GM13976 (cell line): ENCODE measurements around the gene FN1.

Experiments used
- DNase-seq: peaks from one replicate; pipeline ENCODE4 v3.0.0; 2012; ENCODE audit warnings: low spot score
- CTCF ChIP-seq: IDR thresholded peaks from 2 replicates; pipeline ENCODE4 v1.5.1; 2012; ENCODE audit warnings: borderline replicate concordance, mild to moderate bottlenecking; ENCODE audit not compliant: insufficient read depth; ENCODE audit errors: extremely low read depth, missing control alignments, control extremely low read depth
- in situ Hi-C: fragments of 300-500 bp; cut with MboI; formaldehyde crosslinking; loops from one replicate; pipeline ENCODE4 v1.12.0; 2022; ENCODE audit warnings: low sequenced_read_pairs, mixed read lengths, inconsistent platforms; ENCODE audit not compliant: unreplicated experiment

Gene FN1

GRCh38 chr2:215320679-215321078 lies 115.2 kb downstream of the FN1 start:
- DNase-seq: no peak
- TF ChIP-seq CTCF: no peak
- in situ Hi-C loops: no loop called here

DNA sequence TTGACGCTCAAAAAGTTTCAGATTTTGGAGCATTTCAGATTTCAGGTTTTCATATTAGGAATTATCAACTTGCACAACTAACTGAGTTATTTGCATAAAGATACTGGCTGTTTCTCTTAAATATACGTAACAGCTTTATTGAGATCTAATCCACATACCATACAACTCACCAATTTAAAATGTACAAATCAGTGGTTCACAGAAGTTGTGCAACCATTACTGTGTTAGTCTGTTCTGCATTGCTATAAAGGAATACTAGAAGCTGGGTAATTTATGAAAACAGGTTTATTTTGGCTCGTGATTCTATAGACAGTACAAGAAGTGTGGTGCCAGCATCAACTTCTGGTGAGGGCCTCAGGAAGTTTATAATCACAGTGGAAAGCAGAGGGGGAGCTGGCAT lies 115.8 kb downstream of the FN1 start:
- no peak for TF ChIP-seq CTCF
- DNase-seq: no peak
- in situ Hi-C loops: no loop called here

- no peak for DNase-seq
- in situ Hi-C loops: no loop called here
- no peak for TF ChIP-seq CTCF
These were observed 116.4 kb downstream of the FN1 start for GRCh38 chr2:215319500-215319899.

- in situ Hi-C loops: no loop called here
- TF ChIP-seq CTCF: no peak
- DNase-seq: no peak
These were observed 119.5 kb downstream of the FN1 start for GRCh38 chr2:215316336-215316735.

DNA sequence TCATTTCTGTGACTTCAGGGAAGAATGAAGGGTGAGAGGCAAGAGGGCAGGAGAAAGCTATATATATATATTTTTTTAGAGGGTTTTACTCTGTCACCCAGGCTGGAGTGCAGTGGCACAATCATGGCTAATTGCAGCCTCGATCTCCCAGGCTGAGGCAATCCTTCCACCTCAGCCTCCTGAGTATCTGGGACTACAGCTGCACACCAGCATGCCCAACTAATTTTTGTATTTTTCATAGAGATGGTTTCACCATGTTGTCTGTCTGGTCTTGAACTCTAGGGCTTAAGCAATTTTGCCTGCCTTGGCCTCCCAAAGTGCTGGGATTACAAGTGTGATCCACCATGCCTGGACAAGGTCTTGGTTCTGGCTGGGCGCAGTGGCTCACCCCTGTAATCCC lies 120.6 kb downstream of the FN1 start:
- in situ Hi-C loops: no loop called here
- TF ChIP-seq CTCF: no peak

GRCh38 chr2:215314896-215315295 lies 121.0 kb downstream of the FN1 start:
- in situ Hi-C loops: no loop called here
- no peak for TF ChIP-seq CTCF
- DNase-seq: no peak

More for the DNA sequence above, 120.6 kb downstream of the FN1 start:
- no peak for DNase-seq

DNA sequence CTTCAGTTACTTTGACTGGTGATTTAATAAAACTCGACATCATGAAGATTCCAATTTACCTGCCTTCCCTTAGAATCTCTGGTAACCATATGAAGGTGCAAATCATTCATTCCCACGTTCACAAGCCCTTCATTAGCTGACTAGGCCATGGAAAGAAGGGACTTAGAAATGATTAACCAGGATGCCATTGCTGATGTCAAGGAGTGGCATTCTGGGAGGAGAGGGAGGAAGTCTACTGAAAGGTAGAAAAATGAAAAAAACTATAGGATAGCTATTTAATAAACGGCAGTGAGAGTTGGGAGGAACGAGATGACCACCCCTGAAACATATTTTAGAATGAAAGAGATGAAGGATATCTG lies 122.6 kb downstream of the FN1 start:
- DNase-seq: no peak
- no peak for TF ChIP-seq CTCF
- in situ Hi-C loops: no loop called here
